ENCODE measurements around the gene MAPK10. TPM values are rescaled to one million over a fixed set of nuclear protein-coding genes. Genes with fewer than 3 reads are reported as not detected.
"Not testable (repeated sequence)": the region's sequence is repeated elsewhere in the genome, so short reads cannot be mapped to it uniquely, and the experiment has no call there.

The MAPK10 gene
- polyA plus RNA-seq, 2 of the 4 experiments (the other 2 are of a cell fraction) = 1.4 to 3.4 TPM

- TF ChIP-seq EHF (CRISPR knock-in tag; IDR thresholded peaks at IDR 0.05) = no peak
- TF ChIP-seq POLR2AphosphoS2 (conservative IDR thresholded peaks at IDR 0.05; ENCODE audit: low read length) = no peak
- no peak for TF ChIP-seq JUNB (IDR thresholded peaks at IDR 0.05)
- no peak for TF ChIP-seq CBX2 (IDR thresholded peaks at IDR 0.05; ENCODE audit: borderline replicate concordance, low read depth)
- TF ChIP-seq, protein P1, sequence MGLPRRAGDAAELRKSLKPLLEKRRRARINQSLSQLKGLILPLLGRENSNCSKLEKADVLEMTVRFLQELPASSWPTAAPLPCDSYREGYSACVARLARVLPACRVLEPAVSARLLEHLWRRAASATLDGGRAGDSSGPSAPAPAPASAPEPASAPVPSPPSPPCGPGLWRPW (IDR thresholded peaks at IDR 0.05) = no peak
- TF ChIP-seq NFE2L2 (conservative IDR thresholded peaks at IDR 0.05; ENCODE audit: low read length) = no peak
- TF ChIP-seq RNF2 (IDR thresholded peaks at IDR 0.05; ENCODE audit: borderline replicate concordance, low read depth) = no peak
- no peak for TF ChIP-seq HOXB5 (CRISPR knock-in tag; IDR thresholded peaks at IDR 0.05)
- no peak for TF ChIP-seq SREBF2 (IDR thresholded peaks at IDR 0.05)
- TF ChIP-seq JUN (IDR thresholded peaks at IDR 0.05) = no peak
- TF ChIP-seq E2F6 (IDR thresholded peaks at IDR 0.05; ENCODE audit: borderline replicate concordance, low read depth) = no peak
- TF ChIP-seq, protein P2, sequence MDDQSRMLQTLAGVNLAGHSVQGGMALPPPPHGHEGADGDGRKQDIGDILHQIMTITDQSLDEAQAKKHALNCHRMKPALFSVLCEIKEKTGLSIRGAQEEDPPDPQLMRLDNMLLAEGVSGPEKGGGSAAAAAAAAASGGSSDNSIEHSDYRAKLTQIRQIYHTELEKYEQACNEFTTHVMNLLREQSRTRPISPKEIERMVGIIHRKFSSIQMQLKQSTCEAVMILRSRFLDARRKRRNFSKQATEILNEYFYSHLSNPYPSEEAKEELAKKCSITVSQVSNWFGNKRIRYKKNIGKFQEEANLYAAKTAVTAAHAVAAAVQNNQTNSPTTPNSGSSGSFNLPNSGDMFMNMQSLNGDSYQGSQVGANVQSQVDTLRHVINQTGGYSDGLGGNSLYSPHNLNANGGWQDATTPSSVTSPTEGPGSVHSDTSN (IDR thresholded peaks at IDR 0.05) = no peak
- TF ChIP-seq ELK1 (IDR thresholded peaks at IDR 0.05; ENCODE audit: low read depth, low read length) = no peak
- TF ChIP-seq, protein P3, sequence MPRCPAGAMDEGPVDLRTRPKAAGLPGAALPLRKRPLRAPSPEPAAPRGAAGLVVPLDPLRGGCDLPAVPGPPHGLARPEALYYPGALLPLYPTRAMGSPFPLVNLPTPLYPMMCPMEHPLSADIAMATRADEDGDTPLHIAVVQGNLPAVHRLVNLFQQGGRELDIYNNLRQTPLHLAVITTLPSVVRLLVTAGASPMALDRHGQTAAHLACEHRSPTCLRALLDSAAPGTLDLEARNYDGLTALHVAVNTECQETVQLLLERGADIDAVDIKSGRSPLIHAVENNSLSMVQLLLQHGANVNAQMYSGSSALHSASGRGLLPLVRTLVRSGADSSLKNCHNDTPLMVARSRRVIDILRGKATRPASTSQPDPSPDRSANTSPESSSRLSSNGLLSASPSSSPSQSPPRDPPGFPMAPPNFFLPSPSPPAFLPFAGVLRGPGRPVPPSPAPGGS (IDR thresholded peaks at IDR 0.05) = no peak
- TF ChIP-seq CEBPB (IDR thresholded peaks at IDR 0.05) = no peak
- TF ChIP-seq KDM5A (IDR thresholded peaks at IDR 0.05) = no peak
- no peak for TF ChIP-seq NR3C1 (IDR thresholded peaks at IDR 0.05)
- no peak for TF ChIP-seq ESRRA (IDR thresholded peaks at IDR 0.05; ENCODE audit: borderline replicate concordance, low read length)
- TF ChIP-seq NPAS2 (CRISPR knock-in tag; IDR thresholded peaks at IDR 0.05; ENCODE audit: borderline replicate concordance) = no peak
- no peaks in the 10 kb centered on the region for H3K4me1 ChIP-seq
- H3K9me3 ChIP-seq = peaks cover 6% of the 10 kb centered on the region
- ChIA-PET CTCF (no interaction called here), POLR2A (no interaction called here)
- H3K27ac ChIP-seq = no peak overlapping the region
- no peak overlapping the region for H3K4me3 ChIP-seq
- FAIRE-seq (no peak), ATAC-seq (no peak), DNase-seq (ENCODE audit: low read depth in 1 of 2, low spot score in 1 of 2) (no peak)
- H3K4me2 ChIP-seq = no peak overlapping the region
- WGBS (ENCODE audit: missing lambda C conversion rate) = 21% methylated on average over 1 of the region's 1 CpG
These were observed 185.3 kb downstream of the MAPK10 start for GRCh38 chr4:86174506-86174905.

- FAIRE-seq; ATAC-seq; H3K9me3 ChIP-seq; DNase-seq (ENCODE audit: low read depth in 1 of 2, low spot score in 1 of 2); H3K27ac ChIP-seq; POLR2A ChIA-PET; H3K4me2 ChIP-seq; H3K4me3 ChIP-seq; CTCF ChIA-PET; H3K4me1 ChIP-seq: not testable (repeated sequence)
- 59% methylated on average over 3 of the region's 10 CpGs for WGBS (ENCODE audit: missing lambda C conversion rate)
These were observed 191.5 kb downstream of the MAPK10 start for GRCh38 chr4:86168335-86168734.

GRCh38 chr4:86160426-86160825, 199.4 kb downstream of the MAPK10 start:
- no peak for DNase-seq (ENCODE audit: low read depth in 1 of 2, low spot score in 1 of 2)
- no peak for TF ChIP-seq CBX8 (IDR thresholded peaks at IDR 0.05)
- TF ChIP-seq, protein P4, sequence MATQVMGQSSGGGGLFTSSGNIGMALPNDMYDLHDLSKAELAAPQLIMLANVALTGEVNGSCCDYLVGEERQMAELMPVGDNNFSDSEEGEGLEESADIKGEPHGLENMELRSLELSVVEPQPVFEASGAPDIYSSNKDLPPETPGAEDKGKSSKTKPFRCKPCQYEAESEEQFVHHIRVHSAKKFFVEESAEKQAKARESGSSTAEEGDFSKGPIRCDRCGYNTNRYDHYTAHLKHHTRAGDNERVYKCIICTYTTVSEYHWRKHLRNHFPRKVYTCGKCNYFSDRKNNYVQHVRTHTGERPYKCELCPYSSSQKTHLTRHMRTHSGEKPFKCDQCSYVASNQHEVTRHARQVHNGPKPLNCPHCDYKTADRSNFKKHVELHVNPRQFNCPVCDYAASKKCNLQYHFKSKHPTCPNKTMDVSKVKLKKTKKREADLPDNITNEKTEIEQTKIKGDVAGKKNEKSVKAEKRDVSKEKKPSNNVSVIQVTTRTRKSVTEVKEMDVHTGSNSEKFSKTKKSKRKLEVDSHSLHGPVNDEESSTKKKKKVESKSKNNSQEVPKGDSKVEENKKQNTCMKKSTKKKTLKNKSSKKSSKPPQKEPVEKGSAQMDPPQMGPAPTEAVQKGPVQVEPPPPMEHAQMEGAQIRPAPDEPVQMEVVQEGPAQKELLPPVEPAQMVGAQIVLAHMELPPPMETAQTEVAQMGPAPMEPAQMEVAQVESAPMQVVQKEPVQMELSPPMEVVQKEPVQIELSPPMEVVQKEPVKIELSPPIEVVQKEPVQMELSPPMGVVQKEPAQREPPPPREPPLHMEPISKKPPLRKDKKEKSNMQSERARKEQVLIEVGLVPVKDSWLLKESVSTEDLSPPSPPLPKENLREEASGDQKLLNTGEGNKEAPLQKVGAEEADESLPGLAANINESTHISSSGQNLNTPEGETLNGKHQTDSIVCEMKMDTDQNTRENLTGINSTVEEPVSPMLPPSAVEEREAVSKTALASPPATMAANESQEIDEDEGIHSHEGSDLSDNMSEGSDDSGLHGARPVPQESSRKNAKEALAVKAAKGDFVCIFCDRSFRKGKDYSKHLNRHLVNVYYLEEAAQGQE (IDR thresholded peaks at IDR 0.05) = no peak
- TF ChIP-seq NFE2L2 (conservative IDR thresholded peaks at IDR 0.05; ENCODE audit: low read length) = no peak
- TF ChIP-seq PHF8 (IDR thresholded peaks at IDR 0.05; ENCODE audit: borderline replicate concordance, low read depth) = no peak
- no peak for TF ChIP-seq HOXB13 (CRISPR knock-in tag; IDR thresholded peaks at IDR 0.05; ENCODE audit: low read depth)
- TF ChIP-seq, protein P5, sequence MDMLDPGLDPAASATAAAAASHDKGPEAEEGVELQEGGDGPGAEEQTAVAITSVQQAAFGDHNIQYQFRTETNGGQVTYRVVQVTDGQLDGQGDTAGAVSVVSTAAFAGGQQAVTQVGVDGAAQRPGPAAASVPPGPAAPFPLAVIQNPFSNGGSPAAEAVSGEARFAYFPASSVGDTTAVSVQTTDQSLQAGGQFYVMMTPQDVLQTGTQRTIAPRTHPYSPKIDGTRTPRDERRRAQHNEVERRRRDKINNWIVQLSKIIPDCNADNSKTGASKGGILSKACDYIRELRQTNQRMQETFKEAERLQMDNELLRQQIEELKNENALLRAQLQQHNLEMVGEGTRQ (IDR thresholded peaks at IDR 0.05) = no peak
- TF ChIP-seq CHD4 (IDR thresholded peaks at IDR 0.05; ENCODE audit: borderline replicate concordance) = no peak
- no peak for TF ChIP-seq MYC (IDR thresholded peaks at IDR 0.05; ENCODE audit: borderline replicate concordance, low read length)
- no peak for TF ChIP-seq JUN (IDR thresholded peaks at IDR 0.05)
- no peak for TF ChIP-seq RAD21 (conservative IDR thresholded peaks at IDR 0.05 in 1 of 2, IDR thresholded peaks at IDR 0.05 in 1 of 2)
- TF ChIP-seq POLR2A (IDR thresholded peaks at IDR 0.05; ENCODE audit: low read length) = no peak

More at GRCh38 chr4:86160426-86160825, 199.4 kb downstream of the MAPK10 start:
- no peaks in the 10 kb centered on the region; the same call in 2 of the 3 replicates for H3K4me1 ChIP-seq
- ChIA-PET CTCF (no interaction called here), POLR2A (no interaction called here)
- WGBS (ENCODE audit: missing lambda C conversion rate) = 62% methylated on average over 2 of the region's 2 CpGs
- FAIRE-seq (no peak), ATAC-seq (no peak)
- no peak overlapping the region for H3K4me3 ChIP-seq
- no peak overlapping the region for H3K4me2 ChIP-seq
- no peak overlapping the region for H3K27ac ChIP-seq
- H3K9me3 ChIP-seq = no peaks in the 10 kb centered on the region
